HG02970 (cell line): Measurements from ENCODE around the gene TYK2.
A peak's percentile ranks its signal among the peaks of the same experiment; 100 is the strongest.
"Not testable (repeated sequence)": the region's sequence is repeated elsewhere in the genome, so short reads cannot be mapped to it uniquely, and the experiment has no call there.

Experiments
- ATAC-seq: cut with Tn5 transposase; IDR thresholded peaks from one replicate; pipeline ENCODE4 v1.9.1; 2021; ENCODE audit warnings: mild to moderate bottlenecking, moderate library complexity, moderate number of reproducible peaks; ENCODE audit not compliant: unreplicated experiment, low FRiP score

The TYK2 gene

DNA sequence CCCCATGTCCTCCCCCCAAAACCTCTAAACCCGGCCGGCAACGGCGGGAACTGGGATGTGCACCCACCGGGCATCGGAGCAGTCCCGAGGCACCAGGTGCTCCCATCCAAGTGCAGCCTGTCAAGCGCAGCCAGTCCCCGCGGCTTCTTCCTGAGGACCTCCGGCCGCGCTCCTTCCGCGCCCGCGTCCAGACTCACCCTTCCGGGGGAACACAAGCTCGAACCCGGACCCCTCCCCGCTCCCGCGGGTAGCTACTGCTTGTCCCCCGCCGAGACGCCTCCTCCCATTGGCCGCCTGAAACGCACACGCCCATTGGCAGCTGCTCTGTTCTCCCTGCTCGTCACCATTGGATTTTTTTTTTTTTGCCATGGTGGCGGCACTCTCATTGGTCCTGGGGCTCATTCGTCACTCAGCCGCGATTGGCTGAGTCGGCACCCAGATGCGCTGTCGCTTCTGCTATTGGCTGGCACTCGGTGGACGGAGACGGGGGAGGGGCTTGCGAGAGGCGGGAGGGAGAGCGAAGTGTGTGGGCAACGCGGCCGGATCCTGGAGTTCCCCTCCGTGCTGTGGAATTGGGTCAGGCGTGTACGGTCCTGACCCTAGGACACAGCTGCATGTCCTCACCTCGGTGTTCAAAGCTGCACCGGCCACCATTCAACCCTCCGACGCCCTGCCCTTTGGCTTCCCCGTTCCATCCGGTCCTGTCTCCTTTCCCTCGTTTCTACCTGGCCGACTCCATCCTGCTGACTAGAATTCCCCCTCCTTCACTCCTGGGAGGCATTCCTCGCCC, at the start of gene TYK2:
TSS of gene TYK2 (minus strand) at position 260 of the 790 bp plus-strand sequence. CDS start 2,166 bp downstream, outside the sequence.
- peak; percentile 90 for ATAC-seq

DNA sequence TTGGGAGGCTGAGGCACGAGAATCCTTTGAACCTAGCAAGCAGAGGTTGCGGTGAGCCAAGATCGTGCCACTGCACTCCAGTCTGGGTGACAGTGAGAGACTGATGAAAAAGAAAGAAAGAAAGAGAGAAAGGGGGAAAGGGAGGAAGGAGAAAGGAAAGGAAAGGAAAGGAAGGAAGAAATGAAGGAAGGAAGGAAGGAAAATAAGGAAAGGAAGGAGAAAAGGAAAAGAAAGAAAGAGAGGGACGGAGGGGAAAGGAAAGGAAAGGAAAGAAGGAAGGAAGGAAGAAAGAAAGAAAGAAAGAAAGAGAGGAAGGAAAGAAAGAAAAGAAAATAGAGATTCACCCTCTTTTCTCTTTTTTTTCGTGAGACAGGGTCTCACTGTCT, 48.6 kb upstream of the TYK2 start:
- no peak for ATAC-seq

DNA sequence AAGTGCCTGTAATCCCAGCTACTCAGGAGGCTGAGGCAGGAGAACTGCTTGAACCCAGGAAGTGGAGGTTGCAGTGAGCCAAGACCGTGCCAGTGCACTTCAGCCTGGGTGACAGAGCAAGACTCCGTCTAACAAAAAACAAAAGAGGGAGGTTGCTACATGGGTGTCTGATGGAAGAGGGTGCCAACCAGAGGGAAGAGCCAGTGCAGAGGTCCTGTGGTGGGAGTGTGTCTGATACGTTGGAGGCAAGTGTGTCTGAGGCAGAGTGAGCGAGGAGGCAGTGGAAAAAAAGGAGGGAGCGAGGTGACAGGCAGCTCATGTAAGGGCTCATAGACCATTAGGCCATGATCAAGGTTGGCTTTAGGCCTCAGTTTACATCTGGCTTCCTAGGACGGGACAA, 46.8 kb upstream of the TYK2 start:
- no peak for ATAC-seq

DNA sequence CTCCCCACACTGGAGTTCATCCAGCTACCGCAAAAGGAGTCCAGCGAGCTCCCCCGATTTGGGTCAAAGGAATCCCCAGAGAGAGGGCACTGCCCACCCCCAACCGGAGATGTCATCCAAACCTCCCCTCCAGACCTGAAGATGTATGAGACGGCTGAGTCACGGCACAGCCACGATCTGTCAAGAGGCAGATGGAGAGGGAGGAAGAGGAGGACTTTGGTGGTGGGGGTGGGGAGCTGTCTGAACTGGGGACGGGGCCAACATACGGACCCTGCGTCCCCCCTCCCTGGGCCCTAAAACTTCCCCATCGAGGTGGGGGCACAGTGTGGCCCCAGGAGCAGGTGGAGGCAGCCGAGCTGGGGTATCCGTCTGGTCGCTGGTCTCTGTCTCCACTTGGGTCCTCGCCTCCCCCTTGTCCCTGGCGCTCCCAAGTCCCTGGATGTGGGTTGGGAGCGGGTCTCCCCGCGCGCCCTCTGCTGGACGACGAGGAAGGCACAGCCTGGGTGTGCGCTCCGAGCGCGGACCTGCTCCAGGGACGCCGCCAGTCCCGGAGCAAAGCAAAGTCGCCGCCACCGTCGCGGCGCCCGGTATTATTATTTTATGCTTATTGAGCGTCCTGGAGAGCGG, 43.8 kb upstream of the TYK2 start:
- no peak for ATAC-seq

DNA sequence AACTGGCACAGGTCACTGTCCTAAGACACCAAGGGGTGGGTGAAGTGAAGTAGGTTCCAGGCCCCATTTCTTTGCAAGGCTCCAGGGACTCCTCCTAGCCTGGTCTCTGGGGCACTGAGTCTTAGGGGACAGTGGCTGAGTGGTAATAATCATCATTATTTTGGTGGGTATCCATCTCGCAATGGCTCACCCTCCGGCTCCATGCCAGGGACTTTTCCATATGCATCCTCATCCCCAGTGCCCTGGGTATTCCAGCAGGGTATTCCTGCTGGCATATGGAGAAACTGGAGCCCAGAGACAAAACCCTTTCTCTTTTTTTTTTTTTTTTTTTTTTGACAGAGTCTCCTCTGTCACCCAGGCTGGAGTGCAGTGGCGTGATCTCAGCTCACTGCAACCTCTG, 42.5 kb upstream of the TYK2 start:
- ATAC-seq, result no peak

DNA sequence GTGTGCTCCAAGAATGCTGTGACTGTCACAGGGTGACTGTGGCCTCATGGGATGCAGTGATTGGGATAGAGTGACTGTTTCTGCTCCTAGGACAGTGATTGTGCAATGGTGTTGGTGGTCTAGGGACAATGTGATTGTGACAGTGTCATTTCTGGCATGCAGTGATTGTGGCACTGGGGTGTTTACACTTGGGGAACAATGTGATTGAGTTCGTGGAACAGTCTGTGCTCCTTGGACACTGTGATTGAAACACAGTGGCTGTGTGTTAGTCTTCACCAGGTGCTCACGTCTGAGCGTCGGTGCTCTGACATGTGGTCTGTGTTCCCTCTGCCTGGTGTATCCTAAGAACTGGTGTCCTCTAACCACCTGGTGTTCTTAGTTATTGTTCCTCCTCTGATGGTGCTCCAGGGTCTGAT, 41.7 kb upstream of the TYK2 start:
- ATAC-seq, result no peak

DNA sequence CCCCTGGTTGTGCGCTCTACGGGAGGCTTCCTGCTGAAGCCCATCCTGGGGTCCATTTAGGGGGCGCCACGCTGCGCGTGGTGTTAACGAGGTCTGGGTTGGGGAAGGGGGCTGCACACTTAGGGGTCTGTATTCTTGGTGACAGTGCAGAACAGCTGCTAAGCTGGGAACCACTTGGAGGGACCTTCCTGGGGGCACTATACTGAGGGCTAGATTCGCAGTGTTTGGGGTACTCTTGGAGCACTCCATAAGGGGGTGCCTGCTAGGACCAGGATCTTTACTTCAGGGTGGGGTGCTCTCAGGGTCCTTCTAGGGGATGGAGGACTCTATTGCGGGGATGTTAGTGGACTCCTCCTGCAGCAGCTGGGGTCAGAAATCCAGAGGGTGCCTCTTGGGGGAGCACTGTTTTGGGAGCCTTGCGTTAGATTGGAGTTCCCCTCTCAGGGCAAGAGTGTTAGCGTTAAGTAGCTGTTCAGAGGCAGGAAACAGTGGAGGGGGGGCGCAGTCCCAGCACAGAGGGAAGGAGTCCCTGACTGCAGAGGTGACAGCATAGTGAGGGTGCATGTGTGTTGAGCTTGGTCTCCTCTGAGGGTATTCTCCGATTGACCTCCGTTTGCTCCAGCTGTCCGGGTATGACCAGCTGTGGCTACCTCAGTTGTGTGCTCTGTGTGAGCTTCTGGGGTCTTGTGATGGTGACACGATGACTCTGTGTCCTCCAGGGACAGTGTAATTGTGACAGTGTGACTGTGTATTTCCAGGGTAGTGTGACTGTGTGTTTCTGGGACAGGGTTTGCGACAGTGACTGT, 41.1 kb upstream of the TYK2 start:
- no peak for ATAC-seq

DNA sequence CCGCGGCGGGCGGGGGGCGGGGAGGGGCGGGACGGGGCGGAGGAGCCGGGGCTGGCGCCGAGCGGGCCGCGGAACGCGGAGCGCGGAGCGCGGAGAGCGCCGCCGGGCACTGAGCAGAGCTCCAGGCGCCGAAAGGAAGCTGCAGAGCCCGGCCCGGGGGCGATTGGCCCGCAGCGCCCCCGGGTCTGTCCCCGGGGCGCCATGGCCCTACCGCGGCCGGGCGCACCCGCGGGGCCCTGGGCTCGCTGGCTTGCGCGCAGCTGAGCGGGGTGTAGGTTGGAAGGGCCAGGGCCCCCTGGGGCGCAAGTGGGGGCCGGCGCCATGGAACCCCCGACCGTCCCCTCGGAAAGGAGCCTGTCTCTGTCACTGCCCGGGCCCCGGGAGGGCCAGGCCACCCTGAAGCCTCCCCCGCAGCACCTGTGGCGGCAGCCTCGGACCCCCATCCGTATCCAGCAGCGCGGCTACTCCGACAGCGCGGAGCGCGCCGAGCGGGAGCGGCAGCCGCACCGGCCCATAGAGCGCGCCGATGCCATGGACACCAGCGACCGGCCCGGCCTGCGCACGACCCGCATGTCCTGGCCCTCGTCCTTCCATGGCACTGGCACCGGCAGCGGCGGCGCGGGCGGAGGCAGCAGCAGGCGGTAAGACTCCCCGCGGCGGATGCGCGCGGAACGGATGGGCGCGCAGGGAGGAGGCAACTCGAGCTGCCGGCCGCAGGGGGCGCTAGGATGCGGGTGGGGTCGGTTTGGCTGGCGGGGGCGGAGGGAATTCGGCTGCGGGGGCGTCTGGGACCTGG, 40.3 kb upstream of the TYK2 start, which contains the start of gene PDE4A:
TSS of gene PDE4A (plus strand) at position 95 of the 796 bp plus-strand sequence. CDS start at position 322, 227 bp downstream.
- ATAC-seq, result no peak

DNA sequence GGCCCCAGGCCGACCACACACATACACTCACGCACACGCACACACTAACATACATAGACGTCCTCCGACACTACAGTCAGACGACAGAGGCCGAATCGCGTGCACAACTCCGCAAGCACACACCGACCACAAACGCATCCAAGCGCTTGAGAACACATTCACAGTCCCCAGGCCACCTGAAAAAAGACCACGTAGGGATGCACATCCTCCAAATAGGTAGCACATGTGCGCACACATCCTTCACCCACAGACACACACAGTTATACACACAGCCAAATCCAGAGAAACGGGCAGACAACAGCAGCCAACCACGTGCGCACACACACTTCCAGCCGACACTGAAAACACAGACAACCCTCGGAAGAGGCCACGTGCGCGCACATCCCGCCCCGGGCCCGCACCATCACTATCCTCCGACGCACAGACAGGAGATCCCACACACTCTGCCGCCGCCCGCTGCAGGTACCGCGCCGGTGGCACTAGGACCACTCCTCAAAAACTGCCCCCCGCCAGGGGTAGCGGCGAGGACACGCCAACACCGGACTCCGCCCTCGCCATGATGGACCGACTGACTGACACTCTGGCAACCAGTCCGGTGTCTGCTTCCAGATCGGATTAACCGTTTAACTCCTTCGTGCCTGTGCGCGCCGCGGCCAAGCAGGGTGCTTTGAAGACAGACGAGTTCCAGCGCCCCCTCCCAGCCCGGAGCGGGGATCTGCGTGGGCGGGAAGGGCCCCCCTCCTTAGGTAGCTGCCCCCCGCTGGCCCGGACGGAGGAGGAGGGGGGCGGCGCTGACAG, 39.5 kb upstream of the TYK2 start:
- no peak for ATAC-seq

DNA sequence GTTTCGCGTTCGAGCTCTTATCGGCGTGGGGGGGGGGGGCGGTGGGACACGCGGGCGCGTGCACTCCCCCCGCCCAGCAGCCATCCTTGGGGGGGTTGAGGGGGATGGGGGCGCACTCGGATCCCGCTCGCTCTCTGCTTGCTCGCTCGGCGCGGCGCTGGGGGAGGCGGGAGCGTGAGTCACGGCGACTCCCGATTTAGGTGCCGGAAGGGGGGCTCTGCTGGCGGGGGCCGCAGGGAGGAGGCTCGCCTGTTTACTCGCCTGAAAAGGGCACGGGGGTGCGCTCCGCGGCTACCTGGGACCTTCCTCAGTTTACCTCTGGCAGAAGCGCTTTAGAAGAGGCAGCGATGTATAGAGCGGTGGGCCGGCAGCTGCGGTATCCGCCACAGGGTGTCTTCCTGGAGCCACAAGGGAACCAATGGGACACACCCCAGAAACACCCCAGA, 38.9 kb upstream of the TYK2 start:
- no peak for ATAC-seq

DNA sequence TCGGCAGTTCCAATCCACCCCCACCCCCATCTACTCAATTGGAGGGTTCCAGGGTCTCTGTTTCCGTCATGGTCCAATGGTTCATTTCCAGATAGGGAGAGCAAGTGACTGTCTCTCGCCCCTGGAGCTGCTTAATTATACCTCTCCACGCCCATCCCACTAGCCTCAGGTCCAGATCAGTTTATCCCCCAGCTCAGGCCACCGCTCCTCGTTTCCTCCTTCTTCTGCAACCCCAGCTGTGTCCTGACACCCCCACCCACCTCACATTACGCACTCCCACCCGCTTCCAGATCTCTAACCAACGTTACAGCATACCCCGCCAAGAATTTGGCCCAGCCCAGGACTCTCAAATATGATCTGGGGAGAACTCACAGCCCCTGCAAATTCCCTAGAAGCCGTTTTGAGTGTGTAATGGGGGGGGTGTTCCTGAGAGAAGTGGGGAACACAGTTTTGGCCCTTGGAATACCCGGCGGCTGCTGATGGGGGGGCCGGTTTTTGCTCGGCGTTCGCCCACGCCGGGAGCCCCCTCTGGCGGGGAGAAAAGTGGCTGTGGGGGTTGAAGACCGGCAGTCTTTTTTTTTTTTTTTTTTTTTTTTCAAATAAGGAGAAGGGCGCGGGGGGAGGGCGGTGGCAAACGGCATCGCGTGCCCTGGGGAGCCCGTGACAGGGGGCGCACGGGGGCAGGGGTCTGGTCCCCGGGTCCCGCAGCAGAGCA, 38.3 kb upstream of the TYK2 start:
- no peak for ATAC-seq

DNA sequence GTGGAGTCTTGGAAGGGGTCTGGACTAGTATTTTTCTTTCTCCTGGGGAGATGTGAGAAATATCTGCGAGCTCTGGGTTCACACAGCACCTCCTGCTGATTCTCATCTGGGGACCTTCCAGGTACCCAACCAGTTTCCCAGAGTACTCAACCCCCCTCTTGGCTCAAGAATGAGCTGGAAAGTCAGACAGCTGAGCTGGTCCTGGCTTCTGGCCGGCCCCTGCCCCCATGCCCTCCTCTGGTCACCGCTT, 37.8 kb upstream of the TYK2 start:
- ATAC-seq, result no peak

DNA sequence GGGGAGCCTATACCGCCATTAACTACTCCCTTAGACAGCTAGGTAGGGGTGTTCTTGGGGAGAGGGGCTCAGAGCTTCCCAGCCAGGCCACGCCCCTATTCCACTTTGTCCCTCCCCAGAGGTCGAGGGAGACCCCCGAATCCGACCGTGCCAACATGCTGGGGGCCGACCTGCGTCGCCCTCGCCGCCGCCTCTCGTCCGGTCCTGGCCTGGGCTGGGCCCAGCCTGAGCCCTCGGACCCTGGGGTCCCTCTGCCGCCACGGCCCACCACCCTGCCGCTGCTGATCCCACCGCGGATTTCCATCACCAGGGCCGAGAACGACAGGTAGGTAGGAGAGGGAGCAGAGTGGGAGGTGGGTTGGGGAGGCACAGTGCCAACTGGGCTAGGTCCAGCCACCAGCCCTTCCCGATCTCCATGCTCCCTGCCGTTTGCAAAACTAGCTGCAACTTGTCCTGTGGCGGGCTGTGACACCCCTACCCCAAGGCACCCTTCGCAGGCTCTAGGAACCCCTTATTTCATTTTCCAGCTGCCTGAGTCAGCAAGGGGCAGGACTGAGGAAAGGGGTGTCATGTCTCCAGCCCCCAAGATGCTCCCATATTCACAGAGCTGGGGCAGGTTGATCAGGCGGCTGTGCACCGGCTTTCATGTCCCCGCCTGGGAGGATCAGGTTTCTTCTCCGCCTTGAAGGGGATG, 37.3 kb upstream of the TYK2 start:
- no peak for ATAC-seq

DNA sequence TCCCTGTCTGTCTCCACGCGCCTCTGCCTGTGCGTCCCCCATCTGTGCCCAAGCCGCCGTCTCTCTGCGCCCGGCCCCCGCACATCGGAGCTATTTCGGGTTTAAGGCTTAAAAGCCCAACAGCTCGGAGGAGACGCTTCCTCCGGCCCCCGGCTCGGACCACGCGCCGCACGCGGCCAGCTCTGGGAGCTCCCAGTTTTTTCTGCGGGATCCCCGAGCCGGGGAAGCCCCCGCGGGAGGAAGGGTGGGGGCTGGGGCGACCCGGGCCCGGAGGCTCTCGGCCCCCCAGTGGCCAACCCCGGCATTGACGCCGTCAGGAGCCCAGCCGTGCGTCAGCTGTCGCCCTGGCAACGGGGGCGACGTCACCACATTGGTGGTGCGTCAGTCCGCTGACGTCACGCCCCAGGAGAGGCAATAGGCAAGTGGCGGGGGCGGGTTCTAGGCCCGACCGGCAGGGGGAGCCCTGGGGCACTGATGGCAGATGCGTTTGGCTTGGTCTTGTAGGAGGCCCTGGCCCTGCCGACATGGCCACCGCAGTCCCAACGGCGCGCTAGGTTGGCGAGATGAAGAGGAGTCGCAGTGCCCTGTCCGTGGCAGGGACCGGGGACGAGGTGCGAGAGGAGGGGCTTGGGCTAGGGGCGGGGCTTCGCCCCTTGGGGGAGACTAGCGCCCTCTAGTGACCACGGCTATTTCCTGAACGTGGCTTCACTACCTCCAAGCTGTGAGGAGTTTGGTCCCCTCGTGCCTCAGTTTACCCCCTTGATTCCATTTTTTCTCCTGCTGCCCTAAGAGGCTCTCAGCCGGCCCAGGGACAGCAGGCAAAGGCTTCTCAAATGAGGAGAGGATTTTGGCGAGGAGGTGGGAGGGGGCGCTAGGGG, 36.2 kb upstream of the TYK2 start:
- peak; percentile 62 for ATAC-seq

DNA sequence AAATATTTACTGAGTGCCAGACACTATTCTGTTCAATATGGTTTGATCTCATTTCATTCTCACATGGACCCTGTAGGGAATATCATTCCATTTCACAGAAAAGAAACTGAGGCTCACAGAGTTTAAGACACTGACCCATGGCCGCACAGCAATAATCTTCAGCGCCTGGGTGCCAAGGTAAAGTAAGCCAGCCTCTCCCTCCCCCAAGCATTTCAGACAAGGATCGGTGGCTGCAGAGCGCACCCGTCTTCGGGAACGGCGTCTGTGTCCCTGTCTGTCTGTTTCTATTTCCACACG, 35.7 kb upstream of the TYK2 start:
- ATAC-seq, result no peak

DNA sequence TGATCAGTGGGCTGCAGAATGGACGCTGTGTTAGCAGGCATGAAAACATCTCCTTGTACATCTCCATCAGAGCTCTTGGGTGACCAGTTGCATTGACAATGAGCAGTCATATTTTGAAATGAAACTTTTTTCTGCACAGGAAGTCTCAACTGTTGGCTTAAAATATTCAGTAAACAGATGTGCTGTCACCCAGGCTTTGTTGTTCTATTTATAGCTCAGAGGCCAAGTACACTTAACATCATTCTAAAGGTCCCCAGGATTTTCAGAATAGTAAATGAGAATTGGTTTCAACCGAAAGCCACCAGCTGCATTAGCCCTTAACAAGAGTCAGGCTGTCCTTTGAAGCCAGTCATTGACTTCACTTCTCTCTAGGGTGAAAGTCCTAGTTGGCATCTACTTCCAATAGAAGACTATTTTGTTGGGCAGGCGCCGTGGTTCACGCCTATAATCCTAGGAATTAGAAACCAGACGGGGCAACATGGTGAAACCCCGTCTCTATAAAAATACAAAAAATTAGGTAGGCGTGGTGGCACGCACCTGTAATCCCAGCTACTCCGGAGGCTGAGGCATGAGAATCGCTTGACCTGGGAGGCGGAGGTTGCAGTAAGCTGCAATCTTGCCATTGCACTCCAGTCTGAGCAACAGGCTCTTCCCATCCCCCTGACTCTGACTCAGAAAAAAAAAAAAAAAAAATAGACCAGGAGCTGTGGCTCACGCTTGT, 32.0 kb upstream of the TYK2 start:
- ATAC-seq, result peak; percentile 41

DNA sequence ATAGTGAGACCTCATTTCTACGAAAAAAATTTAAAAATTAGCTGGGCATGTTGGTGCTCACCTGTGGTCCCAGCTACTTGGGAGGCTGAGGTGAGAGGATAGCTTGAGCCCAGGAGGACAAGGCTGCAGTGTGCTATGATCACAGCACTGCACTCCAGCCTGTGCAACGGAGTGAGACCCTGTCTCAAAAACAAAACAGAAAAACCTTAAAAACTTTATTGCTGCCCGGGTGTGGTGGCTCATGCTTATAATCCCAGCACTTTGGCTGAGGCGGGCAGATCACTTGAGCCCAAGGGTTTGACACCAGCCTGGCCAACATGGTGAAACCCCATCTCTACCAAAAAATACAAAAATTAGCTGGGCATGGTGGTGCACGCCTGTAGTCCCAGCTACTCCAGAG, 30.9 kb upstream of the TYK2 start:
- ATAC-seq, result not testable (repeated sequence)
